Nephron progenitor cell (in vitro differentiated cells): ENCODE measurements around the gene SEMA6D.

ENCODE experiments used
- DNase-seq: peaks from one replicate; pipeline ENCODE4 v3.0.0; 2021
- H3K27ac Mint-ChIP-seq: 2 replicates; pipeline ENCODE4 v1.8.0; 2021; ENCODE audit warnings: mild to moderate bottlenecking, moderate library complexity, mixed read lengths
- H3K27me3 Mint-ChIP-seq: 2 replicates; pipeline ENCODE4 v1.8.0; 2021; ENCODE audit warnings: mild to moderate bottlenecking, low read depth, mixed read lengths; ENCODE audit not compliant: poor library complexity
- H3K36me3 Mint-ChIP-seq: 2 replicates; pipeline ENCODE4 v1.8.0; 2021; ENCODE audit warnings: low read depth, mixed read lengths
- H3K4me1 Mint-ChIP-seq: 2 replicates; pipeline ENCODE4 v1.8.0; 2021; ENCODE audit warnings: mixed read lengths
- H3K4me3 Mint-ChIP-seq: 2 replicates; pipeline ENCODE4 v1.8.0; 2021; ENCODE audit warnings: mild to moderate bottlenecking, moderate library complexity, mixed read lengths
- H3K9me3 Mint-ChIP-seq: 2 replicates; pipeline ENCODE4 v1.8.0; 2021; ENCODE audit warnings: mild to moderate bottlenecking, moderate library complexity, mixed read lengths
- CTCF ChIP-seq: fragments of 200-600 bp; sonication (generic); IDR thresholded peaks from 2 replicates; pipeline ENCODE4 v1.5.0; 2021; ENCODE audit warnings: antibody characterized with exemption

The SEMA6D gene

DNA sequence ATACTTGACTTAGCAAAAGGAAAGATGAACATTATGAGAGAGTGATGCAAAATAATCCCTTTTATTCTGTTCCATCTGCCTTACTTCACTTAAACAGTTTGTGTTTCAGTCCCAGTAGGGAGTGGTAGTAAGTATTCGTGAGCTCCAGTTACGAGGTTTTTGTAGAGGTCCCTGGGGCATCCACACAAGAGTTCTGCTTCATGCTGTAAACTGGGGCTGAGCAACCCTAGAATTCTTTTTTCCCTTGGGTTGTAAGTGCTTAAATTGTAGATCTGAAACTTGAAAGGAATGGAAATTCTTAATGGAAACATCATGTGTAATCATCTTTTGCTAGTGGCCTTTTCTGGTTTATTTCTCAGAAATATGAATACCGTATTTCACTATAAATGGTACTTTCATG, 79.5 kb downstream of the SEMA6D start:
- no peak for TF ChIP-seq CTCF
- Mint-ChIP-seq H3K4me3 (no peak overlapping the region), H3K27me3 (peaks cover 14% of the 10 kb centered on the region), H3K4me1 (peaks cover 15% of the 10 kb centered on the region), H3K9me3 (no peaks in the 10 kb centered on the region), H3K36me3 (no peaks in the 10 kb centered on the region), H3K27ac (peak overlapping the region; percentile 29)
- DNase-seq: no peak

GRCh38 chr15:47801522-47801921, 84.2 kb downstream of the SEMA6D start:
- TF ChIP-seq CTCF: no peak
- Mint-ChIP-seq H3K27me3 (peaks cover 20% of the 10 kb centered on the region), H3K27ac (no peak overlapping the region), H3K4me1 (peaks cover 19% of the 10 kb centered on the region), H3K36me3 (no peaks in the 10 kb centered on the region), H3K4me3 (no peak overlapping the region), H3K9me3 (no peaks in the 10 kb centered on the region)
- no peak for DNase-seq

DNA sequence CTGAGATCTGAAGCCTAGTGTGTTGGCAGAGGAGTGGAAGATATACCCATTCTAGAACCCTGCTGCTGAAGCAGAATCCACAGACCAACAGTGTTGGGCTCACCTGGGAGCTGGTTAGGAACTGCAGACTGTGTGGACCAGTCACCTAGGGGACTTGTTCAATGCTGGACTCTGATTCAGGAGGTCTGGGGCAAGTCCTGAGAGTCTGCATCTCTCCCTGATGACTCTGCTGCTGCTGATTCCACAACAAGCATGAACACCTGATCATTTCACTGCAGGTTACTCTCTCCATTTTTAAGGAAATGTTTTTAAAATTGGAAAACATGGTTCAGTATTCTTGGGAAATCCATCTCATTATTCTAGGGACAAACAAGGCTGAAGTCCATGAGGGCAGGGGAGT, 84.9 kb downstream of the SEMA6D start:
- Mint-ChIP-seq H3K27ac (no peak overlapping the region), H3K4me1 (peaks cover 17% of the 10 kb centered on the region), H3K4me3 (no peak overlapping the region), H3K9me3 (no peaks in the 10 kb centered on the region), H3K36me3 (no peaks in the 10 kb centered on the region), H3K27me3 (peaks cover 17% of the 10 kb centered on the region)
- DNase-seq: no peak
- TF ChIP-seq CTCF: no peak

- no peaks in the 10 kb centered on the region for H3K9me3 Mint-ChIP-seq
- no peak overlapping the region for H3K4me3 Mint-ChIP-seq
- no peak for TF ChIP-seq CTCF
- peaks cover 14% of the 10 kb centered on the region for H3K4me1 Mint-ChIP-seq
- DNase-seq: no peak
- no peak overlapping the region for H3K27ac Mint-ChIP-seq
- H3K36me3 Mint-ChIP-seq: no peaks in the 10 kb centered on the region
- peaks cover 13% of the 10 kb centered on the region for H3K27me3 Mint-ChIP-seq
Observed at GRCh38 chr15:47803767-47804166, 86.5 kb downstream of the SEMA6D start.

- Mint-ChIP-seq H3K36me3 (no peaks in the 10 kb centered on the region), H3K9me3 (no peaks in the 10 kb centered on the region), H3K27me3 (peaks cover 13% of the 10 kb centered on the region), H3K4me1 (peaks cover 14% of the 10 kb centered on the region), H3K27ac (no peak overlapping the region), H3K4me3 (no peak overlapping the region)
- DNase-seq: no peak
- no peak for TF ChIP-seq CTCF
Observed at GRCh38 chr15:47804733-47805132, 87.4 kb downstream of the SEMA6D start.

- no peaks in the 10 kb centered on the region for H3K9me3 Mint-ChIP-seq
- no peak for TF ChIP-seq CTCF
- peaks cover 11% of the 10 kb centered on the region for H3K27me3 Mint-ChIP-seq
- no peak for DNase-seq
- peaks cover 18% of the 10 kb centered on the region for H3K4me1 Mint-ChIP-seq
- H3K4me3 Mint-ChIP-seq: no peak overlapping the region
- no peak overlapping the region for H3K27ac Mint-ChIP-seq
- no peaks in the 10 kb centered on the region for H3K36me3 Mint-ChIP-seq
Observed at GRCh38 chr15:47806008-47806407, 88.7 kb downstream of the SEMA6D start.
